RWPE1 (cell line): Measurements from ENCODE around the gene RNU5D-1.

Experiments used
- CTCF ChIA-PET: fragments of 350-600 bp; sonication (Branson Sonifier 250); formaldehyde crosslinking; extraction: SDS; loops from one replicate; lab custom pipeline; 2021; lab: Yijun Ruan, JAX
- POLR2A ChIA-PET: fragments of 400-600 bp; formaldehyde crosslinking; extraction: SDS; loops from one replicate; lab custom pipeline; 2020; ENCODE audit warnings: antibody characterized with exemption; ENCODE audit not compliant: low non-redundant PET; lab: Yijun Ruan, JAX
- DNase-seq: peaks from one replicate; pipeline ENCODE4 v3.0.0; 2012; ENCODE audit warnings: low spot score
- H3K27ac ChIP-seq: fragments of 450-650 bp; 2 replicates; pipeline ENCODE4 v1.5.1; 2017
- TF ChIP-seq, protein P1 (sequence below): fragments of 450-650 bp; conservative IDR thresholded peaks from 2 replicates; pipeline ENCODE4 v1.5.1; 2017; ENCODE audit warnings: low read depth, mild to moderate bottlenecking

RNU5D-1 gene

DNA sequence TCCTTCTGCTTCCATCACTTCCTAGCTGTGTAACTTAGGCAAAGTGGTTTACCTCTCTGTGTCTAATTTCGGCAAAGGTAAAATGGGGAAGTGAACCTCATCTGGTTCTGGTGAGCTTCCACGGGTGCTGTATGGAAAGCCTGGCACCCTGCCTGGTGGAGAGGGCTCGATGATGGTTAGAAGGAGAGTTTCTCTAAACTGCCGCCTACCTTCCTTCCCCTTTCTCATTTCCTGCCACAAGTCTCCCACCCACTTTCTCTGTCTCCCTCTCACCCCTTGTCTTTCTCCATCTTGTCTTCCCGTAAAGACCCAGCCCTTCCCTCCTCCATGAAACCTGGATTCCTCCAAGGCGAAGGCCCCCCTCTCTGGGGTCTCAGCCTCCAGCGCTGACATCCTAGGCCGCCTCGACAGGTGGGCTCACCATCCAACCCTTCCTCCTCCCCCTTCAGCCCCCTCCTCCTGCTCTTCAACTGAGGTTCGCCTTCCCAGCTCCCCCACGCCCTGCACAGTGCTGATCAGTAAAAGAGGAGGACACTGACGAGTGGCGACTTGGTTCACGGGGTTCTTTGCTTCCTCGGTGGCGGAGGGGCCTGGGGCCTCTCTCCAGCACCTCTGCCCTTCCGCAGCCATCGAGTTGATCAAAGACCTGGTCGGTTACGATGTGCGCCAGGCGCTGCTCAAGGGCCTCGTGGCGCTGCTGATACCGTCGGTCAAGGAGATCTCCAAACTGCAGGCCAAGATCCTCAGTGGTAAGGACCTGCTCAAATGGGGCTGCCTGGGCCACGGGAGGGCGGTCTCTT, 7.3 kb downstream of the RNU5D-1 start:
- TF ChIP-seq, protein P1, sequence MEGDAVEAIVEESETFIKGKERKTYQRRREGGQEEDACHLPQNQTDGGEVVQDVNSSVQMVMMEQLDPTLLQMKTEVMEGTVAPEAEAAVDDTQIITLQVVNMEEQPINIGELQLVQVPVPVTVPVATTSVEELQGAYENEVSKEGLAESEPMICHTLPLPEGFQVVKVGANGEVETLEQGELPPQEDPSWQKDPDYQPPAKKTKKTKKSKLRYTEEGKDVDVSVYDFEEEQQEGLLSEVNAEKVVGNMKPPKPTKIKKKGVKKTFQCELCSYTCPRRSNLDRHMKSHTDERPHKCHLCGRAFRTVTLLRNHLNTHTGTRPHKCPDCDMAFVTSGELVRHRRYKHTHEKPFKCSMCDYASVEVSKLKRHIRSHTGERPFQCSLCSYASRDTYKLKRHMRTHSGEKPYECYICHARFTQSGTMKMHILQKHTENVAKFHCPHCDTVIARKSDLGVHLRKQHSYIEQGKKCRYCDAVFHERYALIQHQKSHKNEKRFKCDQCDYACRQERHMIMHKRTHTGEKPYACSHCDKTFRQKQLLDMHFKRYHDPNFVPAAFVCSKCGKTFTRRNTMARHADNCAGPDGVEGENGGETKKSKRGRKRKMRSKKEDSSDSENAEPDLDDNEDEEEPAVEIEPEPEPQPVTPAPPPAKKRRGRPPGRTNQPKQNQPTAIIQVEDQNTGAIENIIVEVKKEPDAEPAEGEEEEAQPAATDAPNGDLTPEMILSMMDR = no peak
- ChIA-PET CTCF (no interaction called here), POLR2A (no interaction called here)
- DNase-seq = no peak
- peak overlapping the region; percentile 79; the same call in 1 of the 2 replicates for H3K27ac ChIP-seq

DNA sequence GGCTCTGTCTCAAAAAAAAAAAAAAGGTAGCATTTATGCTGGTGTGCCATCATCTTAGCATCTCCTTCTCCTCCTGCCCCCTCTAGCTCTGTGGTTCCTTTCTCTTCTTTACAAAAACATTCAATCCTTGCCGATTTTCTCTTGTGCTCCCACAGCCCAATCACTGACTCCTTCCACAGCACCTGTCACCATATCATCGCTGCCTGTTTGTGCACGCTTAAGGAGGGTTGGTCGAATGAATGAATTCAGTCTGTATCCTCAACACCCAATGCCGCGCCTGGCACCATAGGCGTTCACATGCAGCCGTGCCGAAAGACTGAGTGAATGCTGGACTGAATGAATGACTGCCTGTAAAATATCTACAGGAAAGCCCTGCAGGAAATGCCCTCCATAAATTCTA, 7.9 kb downstream of the RNU5D-1 start:
- ChIA-PET POLR2A (no interaction called here), CTCF (no interaction called here)
- TF ChIP-seq, protein P1 = no peak
- no peak for DNase-seq
- peak overlapping the region; percentile 79; the same call in 1 of the 2 replicates for H3K27ac ChIP-seq

DNA sequence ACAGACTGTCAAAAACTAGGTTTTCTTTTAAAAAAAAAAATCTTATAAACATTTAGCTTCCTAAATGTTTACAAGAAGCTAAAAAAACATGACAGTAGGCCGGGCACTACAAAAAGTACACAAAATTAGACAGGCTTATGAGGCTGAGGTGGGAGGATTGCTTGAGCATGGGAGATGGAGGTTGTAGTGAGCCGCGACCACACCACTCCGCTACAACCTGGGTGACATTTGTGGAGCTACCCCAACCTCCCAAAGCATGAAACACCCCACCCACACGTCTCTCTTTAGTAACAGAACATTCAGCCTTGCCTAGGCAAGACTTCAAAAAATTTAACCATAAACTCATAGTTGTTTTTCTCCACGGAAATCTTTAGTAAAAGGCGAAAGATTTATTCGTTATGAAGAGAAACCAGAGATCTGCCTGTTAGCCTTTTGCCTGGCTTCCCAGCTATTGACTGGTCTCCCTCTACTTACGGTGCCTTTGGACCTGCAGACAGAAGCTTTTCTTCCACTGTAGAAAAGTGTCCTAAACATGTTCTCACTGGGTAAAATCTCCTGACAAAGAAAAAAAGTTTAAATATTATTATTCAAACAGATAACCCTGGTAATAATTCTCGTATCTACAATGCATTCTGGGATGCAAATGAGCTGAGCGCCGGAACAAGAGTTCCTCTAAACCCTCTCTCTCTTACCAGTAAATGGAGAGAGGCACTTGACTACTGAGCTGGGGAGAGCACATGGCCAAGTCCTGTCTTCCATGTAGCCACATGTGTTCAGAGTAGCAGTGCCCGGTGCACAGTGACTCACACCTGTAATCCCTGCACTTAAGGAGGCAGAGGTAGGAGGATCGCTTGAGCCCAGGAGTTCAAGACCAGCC, 9.2 kb downstream of the RNU5D-1 start:
- TF ChIP-seq, protein P1 = no peak
- ChIA-PET POLR2A (interaction anchor here (0.6 to 1.6 kb wide), 2 partner anchors 9 to 15 kb away, joined by 3 to 8 read pairs; partner anchors contain the start of gene RNU5D-1), CTCF (interaction anchor here (0.6 to 1.6 kb wide), 3 partner anchors 10 to 25 kb away, joined by 3 to 7 read pairs (median 3); partner anchors contain the start of gene RNU5D-1)
- DNase-seq = peak; percentile 95
- peak overlapping the region; percentile 79 for H3K27ac ChIP-seq

DNA sequence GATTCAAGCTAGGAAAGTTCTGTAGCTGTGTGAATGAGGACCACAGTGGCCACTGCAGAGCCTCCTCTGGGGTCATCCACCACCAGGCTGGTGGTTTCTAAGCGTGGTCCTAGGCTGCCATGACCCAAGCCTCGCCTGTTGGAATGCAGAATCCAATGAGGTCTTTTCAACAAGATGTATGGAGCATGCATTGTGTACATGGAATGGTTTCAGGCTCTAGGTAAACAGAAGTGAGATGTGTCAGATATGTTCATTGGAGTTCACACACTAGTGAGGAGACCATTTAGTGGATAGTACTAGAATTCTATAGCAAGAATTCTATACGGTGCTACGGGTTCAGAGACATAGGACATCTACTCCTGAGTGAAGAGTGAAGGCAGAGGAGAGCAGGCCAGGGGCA, 10.7 kb downstream of the RNU5D-1 start:
- CTCF ChIA-PET = no interaction called here

DNA sequence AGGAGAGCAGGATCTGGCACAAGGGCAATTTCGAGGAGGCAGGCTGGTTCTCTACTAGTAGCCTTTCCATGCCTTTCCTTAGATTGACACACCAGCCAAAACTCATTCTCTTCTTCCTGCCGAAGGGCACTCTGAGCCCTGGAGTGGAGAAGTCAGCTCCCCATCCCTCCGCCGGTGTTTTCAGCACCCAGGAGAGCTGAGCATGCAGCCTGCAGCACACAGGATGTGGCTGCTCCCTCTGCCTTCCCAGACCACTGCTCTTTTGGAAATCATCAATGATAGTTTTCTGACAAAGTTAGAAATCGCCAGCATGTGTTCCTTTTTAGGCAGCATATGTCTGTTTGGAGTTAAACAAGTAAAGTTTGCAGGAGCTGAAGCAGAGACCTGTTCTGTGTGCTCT, 11.7 kb downstream of the RNU5D-1 start:
- H3K27ac ChIP-seq = peak overlapping the region; percentile 60; the same call in 1 of the 2 replicates
- TF ChIP-seq, protein P1 = no peak
- ChIA-PET CTCF (no interaction called here), POLR2A (interaction anchor here (0.7 kb wide), 2 partner anchors 11 to 189 kb away, joined by 3 to 8 read pairs; partner anchors contain the start of gene RNU5D-1)
- DNase-seq = no peak

More for the DNA sequence above, 10.7 kb downstream of the RNU5D-1 start:
- H3K27ac ChIP-seq = peak overlapping the region; percentile 60; the same call in 1 of the 2 replicates
- TF ChIP-seq, protein P1 = no peak
- POLR2A ChIA-PET = interaction anchor here (0.7 kb wide), 1 partner anchor 188 kb away, joined by 8 read pairs; no protein-coding TSS in a partner anchor
- DNase-seq = no peak

DNA sequence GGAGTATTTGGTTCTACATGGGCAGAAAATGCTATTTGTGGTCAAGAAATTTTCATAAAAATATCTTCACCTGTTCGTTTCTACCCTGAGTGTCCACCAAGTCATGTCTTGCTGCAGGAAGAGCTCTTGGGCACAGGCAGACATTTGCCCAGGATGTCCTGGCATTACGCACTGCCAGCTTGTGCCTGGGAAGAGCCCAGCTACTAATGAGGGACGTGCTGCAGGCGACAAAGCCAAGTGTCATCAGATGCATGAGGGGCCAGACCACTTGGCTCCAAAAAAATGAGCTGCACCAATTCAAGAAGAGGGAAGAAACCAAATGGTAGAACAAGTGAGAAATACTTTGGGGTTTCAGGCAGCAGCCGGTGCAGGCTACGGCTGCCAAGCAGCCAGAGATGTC, 12.9 kb downstream of the RNU5D-1 start:
- H3K27ac ChIP-seq = no peak overlapping the region
- no peak for DNase-seq
- POLR2A ChIA-PET = no interaction called here
- TF ChIP-seq, protein P1 = no peak
- CTCF ChIA-PET = interaction anchor here (0.8 to 1.1 kb wide), 2 partner anchors 10 to 1007 kb away, joined by 3 to 4 read pairs; no protein-coding TSS in a partner anchor
